ENCODE results near the gene SLC6A19. TPM values are rescaled to one million over a fixed set of nuclear protein-coding genes. Genes with fewer than 3 reads are reported as not detected.

SLC6A19 gene
- polyA plus RNA-seq, 3 donors: 0.07 TPM; not detected in 1

GRCh38 chr5:1163879-1164278 lies 37.5 kb upstream of the SLC6A19 start:
- 85 to 91% (median 90%) methylated on average over 14 of the region's 14 CpGs for WGBS, 3 donors
- no peak overlapping the region for H3K27ac ChIP-seq (ENCODE audit: low read depth, low read length)

- 70 to 81% (median 71%) methylated on average over 27 of the region's 27 CpGs for WGBS, 3 donors
- H3K27ac ChIP-seq (ENCODE audit: low read depth, low read length): no peak overlapping the region
These were observed 36.4 kb upstream of the SLC6A19 start for GRCh38 chr5:1164696-1165630.

DNA sequence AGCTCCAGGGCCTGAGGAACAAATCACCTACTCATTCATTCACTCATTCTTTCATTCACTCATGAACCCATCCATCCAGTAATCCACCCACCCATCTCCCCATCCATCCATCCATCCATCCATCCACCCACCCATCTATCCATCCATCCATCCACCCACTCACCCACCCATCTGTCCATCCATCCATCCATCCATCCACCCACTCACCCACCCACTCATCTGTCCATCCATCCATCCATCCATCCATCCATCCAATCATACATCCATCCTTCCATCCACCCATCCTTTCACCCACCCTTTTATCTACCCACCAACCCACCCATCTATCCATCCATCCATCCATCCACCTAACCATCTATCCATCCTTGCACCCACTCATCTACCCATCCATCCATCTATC lies 35.5 kb upstream of the SLC6A19 start:
- H3K27ac ChIP-seq (ENCODE audit: low read depth, low read length): no peak overlapping the region

- no peak overlapping the region for H3K27ac ChIP-seq (ENCODE audit: low read depth, low read length)
These were observed 35.0 kb upstream of the SLC6A19 start for GRCh38 chr5:1166370-1166769.

DNA sequence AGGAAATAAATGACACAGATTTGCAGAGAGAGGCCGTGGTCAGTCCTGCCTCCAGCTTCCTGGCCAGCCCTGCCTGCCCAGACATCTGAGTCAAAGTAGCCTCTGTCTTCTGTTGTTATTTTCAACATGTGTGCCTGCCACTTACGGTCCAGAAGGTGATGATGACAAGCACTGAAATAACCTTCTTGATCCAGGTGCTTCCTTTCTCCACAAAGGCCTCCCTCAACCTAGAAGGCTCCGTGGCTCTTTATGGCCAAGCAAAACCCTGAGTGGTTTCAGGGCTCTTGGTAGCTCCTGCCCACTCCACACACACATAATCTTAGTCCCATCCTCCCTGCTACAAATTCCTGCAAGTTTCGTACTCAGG lies 34.1 kb upstream of the SLC6A19 start:
- 34 to 49% (median 39%) methylated on average over 4 of the region's 4 CpGs for WGBS, 3 donors

DNA sequence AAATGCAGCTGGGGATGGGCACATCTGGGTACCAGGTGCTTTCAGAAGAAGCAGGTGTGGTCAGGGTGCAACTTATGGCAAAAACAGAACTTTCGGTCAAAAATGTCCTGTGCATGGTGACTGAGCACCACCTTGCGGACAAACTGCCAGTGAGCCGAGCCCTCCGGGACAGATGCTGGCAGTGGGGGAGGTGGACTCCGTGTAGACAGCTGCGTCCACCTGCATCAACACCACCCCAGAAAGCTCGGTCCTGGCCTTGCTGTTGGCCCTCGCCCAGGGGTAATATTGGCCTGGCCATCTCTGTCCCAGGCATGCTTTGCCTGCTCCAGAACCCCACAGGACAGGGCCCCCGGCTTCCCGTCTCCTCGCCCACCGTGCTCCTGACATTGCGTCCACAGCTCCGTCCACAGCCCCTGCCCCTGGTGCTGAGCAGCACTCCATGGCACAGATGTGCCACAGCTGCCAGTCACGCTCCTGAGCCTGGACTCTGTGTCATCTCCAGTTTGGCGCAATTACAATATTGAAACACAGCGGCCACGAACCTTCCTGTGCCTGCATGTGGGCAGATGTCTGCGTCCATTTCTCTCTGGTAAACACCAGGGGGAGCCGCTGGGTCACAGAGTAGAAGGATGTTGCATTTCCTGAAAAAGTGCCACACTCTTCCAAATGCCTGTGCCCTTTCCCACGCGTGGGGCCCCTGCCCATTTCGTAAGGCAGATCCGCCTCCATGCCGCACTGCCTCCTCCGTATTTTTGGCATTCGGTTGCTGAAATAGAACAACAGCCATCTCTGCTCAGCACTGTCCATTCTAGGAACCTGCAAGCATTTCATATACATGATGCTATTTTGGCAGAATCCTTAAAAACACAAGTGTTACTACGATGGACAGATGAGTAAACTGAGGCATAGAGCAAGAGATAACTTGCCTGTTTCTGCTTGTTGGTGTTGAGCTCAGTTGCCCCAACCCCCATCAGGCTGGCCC lies 33.4 kb upstream of the SLC6A19 start:
- H3K27ac ChIP-seq (ENCODE audit: low read depth, low read length): no peak overlapping the region
- 14 to 15% (median 14%) methylated on average over 27 to 28 of the region's 28 CpGs for WGBS, 3 donors

More for the DNA sequence above, 34.1 kb upstream of the SLC6A19 start:
- no peak overlapping the region for H3K27ac ChIP-seq (ENCODE audit: low read depth, low read length)

- WGBS, 3 donors: 63 to 71% (median 70%) methylated on average over 16 of the region's 16 CpGs
- no peak overlapping the region for H3K27ac ChIP-seq (ENCODE audit: low read depth, low read length)
These were observed 32.6 kb upstream of the SLC6A19 start for GRCh38 chr5:1168796-1169195.

- WGBS, 3 donors: 90 to 94% (median 91%) methylated on average over 33 of the region's 33 CpGs
- H3K27ac ChIP-seq (ENCODE audit: low read depth, low read length): no peak overlapping the region
These were observed 31.9 kb upstream of the SLC6A19 start for GRCh38 chr5:1169211-1170115.

DNA sequence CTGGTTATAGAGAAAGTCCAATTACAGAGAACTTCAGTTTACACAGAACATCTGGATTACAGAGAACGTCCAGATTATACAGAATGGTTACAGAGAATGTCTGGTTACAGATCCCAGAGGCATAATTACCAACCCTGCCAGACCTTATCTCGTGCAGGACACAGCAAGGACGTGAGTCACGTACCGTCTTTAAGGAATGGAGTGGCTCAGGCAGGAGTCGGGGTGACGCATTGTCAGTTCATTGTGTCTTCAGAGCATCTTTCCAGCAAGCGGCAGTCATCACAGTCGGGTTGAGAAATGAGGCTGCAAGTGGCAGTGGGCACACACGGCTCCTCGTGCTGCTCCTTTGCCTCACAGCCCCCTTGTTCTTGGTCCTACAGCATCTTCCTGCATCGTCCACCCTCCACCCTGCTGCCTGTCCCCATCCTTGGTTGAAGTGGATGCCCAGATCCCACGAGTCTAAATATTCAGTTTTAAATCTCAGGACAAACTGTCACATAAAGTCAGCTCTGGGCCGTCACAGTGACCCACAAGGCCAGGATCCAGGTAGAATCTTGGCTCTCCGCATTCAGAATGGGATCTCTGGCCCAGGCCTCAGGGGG lies 30.0 kb upstream of the SLC6A19 start:
- 67 to 75% (median 71%) methylated on average over 15 of the region's 15 CpGs for WGBS, 3 donors

DNA sequence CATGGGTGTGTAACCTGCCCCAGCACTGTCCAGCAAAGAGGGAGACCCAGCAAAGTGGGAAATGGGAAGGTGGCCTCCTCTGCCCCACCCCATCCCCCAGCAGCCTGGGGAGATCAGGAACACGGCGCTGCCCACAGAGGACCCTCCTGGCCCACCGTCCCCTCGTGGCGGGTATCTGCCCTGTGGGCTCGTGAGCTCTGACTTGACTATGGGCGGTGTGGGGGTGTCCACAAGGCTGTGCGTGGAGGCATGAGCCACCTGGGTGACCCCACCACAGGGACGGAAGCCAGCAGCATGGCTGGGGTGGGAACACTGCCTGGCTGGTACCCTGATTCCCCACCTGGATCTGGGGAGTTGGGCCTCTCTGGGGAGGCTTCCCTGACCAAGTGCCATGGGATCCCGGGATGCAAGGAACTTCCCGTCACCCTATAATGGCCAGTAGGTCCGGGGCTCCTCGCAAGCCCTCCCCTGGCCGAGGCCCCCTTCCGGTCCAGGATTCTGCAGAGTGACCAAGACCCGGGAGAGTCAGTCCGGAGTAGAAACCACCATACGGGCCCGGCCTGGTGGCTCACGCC lies 29.3 kb upstream of the SLC6A19 start:
- no peak overlapping the region for H3K27ac ChIP-seq (ENCODE audit: low read depth, low read length)
- WGBS, 3 donors: 91 to 95% (median 93%) methylated on average over 20 of the region's 20 CpGs

More for the DNA sequence above, 30.0 kb upstream of the SLC6A19 start:
- no peak overlapping the region for H3K27ac ChIP-seq (ENCODE audit: low read depth, low read length)

- no peak overlapping the region for H3K27ac ChIP-seq (ENCODE audit: low read depth, low read length)
- 86 to 90% (median 88%) methylated on average over 22 of the region's 22 CpGs for WGBS, 3 donors
These were observed 28.6 kb upstream of the SLC6A19 start for GRCh38 chr5:1172670-1173404.

DNA sequence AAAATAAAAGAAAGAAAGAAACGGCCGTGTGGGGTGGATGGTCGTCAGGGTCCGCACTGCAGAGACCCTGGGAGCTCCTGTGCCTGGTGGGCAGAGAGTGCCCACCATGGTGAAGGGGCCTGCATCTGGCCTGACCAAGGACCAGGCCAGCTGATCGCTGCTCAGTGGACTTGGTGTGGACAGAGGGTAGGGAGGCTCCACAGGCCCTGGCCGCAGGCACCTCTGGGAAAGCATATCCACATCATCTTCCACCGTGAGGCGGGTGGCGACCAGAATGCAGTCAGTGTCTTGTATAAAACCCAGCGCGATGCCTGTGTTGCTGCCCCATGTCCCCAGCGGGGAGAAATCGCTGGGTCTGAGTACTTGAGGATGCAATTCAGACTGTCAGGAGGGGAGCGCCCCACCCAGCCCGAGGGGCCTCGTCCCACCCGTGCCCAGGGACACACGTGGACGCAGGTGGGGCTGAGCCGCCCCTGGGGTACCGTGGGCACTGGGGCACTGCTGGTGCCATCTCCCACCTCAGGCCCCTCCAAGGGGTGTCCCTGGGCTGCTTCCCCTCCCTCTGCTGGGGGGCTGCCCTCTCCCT lies 27.8 kb upstream of the SLC6A19 start:
- WGBS, 3 donors: 89 to 91% (median 90%) methylated on average over 21 of the region's 21 CpGs
- no peak overlapping the region for H3K27ac ChIP-seq (ENCODE audit: low read depth, low read length)

DNA sequence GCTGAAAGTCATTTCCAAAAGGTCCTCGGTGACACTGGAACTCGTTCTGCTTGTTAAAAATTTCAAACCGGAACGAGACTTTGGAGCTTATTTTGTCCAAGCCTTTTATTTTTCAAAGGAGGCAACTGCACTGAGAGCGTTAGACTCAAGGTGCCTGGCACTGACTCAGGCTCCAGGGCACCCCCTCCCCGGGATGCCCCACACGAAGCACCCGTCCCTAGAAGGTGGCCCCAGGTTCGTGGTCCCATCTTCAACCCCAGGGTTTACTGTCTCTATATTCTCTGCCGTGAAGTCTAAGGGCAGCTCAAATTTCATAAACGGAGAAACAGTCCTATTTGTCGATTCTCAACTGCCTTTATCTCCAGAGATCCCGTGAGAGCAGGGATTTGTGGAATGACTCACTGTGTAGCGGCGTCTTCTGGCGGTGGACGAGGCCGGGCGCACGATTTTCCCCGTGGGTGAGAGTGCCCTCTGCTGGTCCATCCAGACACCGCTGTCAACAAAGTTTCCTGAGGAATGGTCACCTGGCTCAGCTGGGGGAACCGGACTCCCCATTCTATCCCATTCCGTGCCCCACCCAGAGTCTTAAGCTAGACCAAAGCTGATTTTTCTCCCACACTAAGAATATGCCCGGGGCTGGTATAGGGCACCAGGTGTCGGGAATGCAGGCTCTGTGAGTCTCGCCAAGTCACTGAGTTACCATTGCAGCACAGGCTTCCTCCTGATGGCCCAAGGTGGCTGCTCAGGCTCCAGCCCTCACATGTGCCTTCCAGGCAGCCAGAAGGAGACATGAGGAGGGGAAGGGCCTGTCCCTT lies 27.1 kb upstream of the SLC6A19 start:
- H3K27ac ChIP-seq (ENCODE audit: low read depth, low read length): no peak overlapping the region
- 35 to 41% (median 38%) methylated on average over 27 of the region's 27 CpGs for WGBS, 3 donors

GRCh38 chr5:1175015-1175414 lies 26.4 kb upstream of the SLC6A19 start:
- H3K27ac ChIP-seq (ENCODE audit: low read depth, low read length): no peak overlapping the region
- WGBS, 3 donors: 84 to 94% (median 90%) methylated on average over 8 of the region's 8 CpGs

- WGBS, 3 donors: 87 to 93% (median 92%) methylated on average over 26 of the region's 26 CpGs
These were observed 25.5 kb upstream of the SLC6A19 start for GRCh38 chr5:1175801-1176472.

More at GRCh38 chr5:1175801-1176472, 25.5 kb upstream of the SLC6A19 start:
- no peak overlapping the region for H3K27ac ChIP-seq (ENCODE audit: low read depth, low read length)

All from adipose tissue (tissue), 3 donors.